ENCODE results near the gene KCNH4. TPM values are rescaled to one million over a fixed set of nuclear protein-coding genes. Genes with fewer than 3 reads are reported as not detected.

Gene KCNH4
- total and polyA plus RNA-seq, 9 of the 15 experiments (the other 6 are each of a cell fraction or from before 2014, with no cell fraction given), result 0.10 to 1.8 (median 0.50) TPM

- TF ChIP-seq ZFP91 (CRISPR knock-in tag; IDR thresholded peaks at IDR 0.05), result peak; percentile 100
- no peak for TF ChIP-seq E2F3 (CRISPR knock-in tag; IDR thresholded peaks at IDR 0.05)
- no peak for TF ChIP-seq CLOCK (CRISPR knock-in tag; IDR thresholded peaks at IDR 0.05; ENCODE audit: borderline replicate concordance)
- no peak for TF ChIP-seq ZNF655 (CRISPR knock-in tag; IDR thresholded peaks at IDR 0.05)
- TF ChIP-seq VEZF1 (CRISPR knock-in tag; IDR thresholded peaks at IDR 0.05), result peak; percentile 83
- no peak for TF ChIP-seq CBFB (CRISPR knock-in tag; IDR thresholded peaks at IDR 0.05)
- no peak for TF ChIP-seq IRF2 (CRISPR knock-in tag; IDR thresholded peaks at IDR 0.05)
- no peak for TF ChIP-seq SMAD3 (CRISPR knock-in tag; conservative IDR thresholded peaks at IDR 0.05)
- peak; percentile 55 for TF ChIP-seq POLR2B (IDR thresholded peaks at IDR 0.05; ENCODE audit: low read depth, partially characterized antibody)
- no peak for TF ChIP-seq PHTF2 (CRISPR knock-in tag; IDR thresholded peaks at IDR 0.05)
- no peak for TF ChIP-seq ZNF57 (CRISPR knock-in tag; IDR thresholded peaks at IDR 0.05)
- no peak for TF ChIP-seq HMGXB4 (CRISPR knock-in tag; IDR thresholded peaks at IDR 0.05)
- no peak for TF ChIP-seq AFF4 (CRISPR knock-in tag; IDR thresholded peaks at IDR 0.05)
Measured at GRCh38 chr17:42193969-42194899, 13.3 kb upstream of the KCNH4 start, which contains the start of gene GHDC (continued).

Data from K562 (cell line).